Measurements from ENCODE around the gene CABP1. TPM values are rescaled to one million over a fixed set of nuclear protein-coding genes. Genes with fewer than 3 reads are reported as not detected.

CABP1 gene
- total RNA-seq, 1 donor from 2014 or later: 0.47 TPM

DNA sequence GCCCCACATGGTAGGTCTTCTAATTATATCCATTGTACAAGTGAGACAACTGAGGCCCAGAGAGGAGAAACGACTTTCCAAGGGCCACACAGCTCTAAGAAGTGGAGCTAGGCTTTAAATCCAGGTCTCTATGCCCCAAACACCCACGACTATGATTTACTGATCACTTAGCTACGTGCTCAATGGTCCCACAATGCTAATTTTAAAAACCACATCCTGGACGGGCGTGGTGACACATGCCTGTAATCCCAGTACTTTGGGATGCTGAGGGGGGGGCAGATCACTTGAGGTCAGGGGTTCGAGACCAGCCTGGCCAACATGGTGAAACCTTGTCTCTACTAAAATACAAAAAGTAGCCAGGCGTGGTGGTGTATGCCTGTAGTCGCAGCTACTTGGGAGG is 38.1 kb downstream of the CABP1 start:
- no peak overlapping the region for H3K4me3 Mint-ChIP-seq
- no peaks in the 10 kb centered on the region for H3K9me3 Mint-ChIP-seq
- H3K36me3 Mint-ChIP-seq: no peaks in the 10 kb centered on the region

DNA sequence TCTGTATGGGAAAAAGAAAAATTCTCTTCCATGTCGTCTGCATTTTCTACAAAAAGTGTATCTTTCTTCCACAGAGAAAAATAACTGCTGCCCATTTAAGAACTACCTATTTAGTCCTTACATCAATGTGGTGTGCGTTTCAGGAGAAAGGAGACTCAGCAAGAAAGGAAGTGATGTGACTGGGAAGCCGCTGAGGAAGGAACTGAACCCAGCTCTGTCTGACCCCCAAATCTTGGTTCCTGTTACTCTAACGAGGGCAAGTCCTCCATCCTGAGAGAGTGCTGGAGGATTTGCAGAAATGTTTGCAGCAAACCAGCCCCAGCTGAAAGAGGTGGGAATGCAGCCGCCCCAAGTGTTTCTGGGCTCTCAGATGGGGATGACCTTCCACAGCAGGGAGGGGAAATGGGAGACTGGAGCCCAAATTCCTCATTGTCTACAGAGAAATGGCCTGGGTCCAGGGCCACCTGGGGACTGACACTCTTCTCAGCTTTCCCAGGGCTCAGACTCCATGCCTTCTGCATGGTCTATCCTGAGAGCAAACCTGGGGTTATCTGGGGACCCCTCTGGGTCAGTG is 39.8 kb downstream of the CABP1 start:
- Histone ChIP-seq H3K4me3 (no peak overlapping the region), H2AFZ (replicated peaks) (peak overlapping the region; percentile 73)
- H3K27ac Mint-ChIP-seq: no peak overlapping the region

More for the DNA sequence above, 38.1 kb downstream of the CABP1 start:
- TF ChIP-seq EZH2phosphoT487 (IDR thresholded peaks at IDR 0.05): no peak
- Histone ChIP-seq H3K4me2 (no peak overlapping the region), H3K4me1 (no peaks in the 10 kb centered on the region), H3K27ac (no peak overlapping the region), H3F3A (ENCODE audit: low read depth) (no peaks in the 10 kb centered on the region), H2AFZ (replicated peaks) (no peak overlapping the region), H4K20me1 (ENCODE audit: low read depth) (no peaks in the 10 kb centered on the region), H3K36me3 (no peaks in the 10 kb centered on the region), H3K79me2 (ENCODE audit: low read depth) (no peaks in the 10 kb centered on the region), H3K4me3 (no peak overlapping the region), H3K9me3 (ENCODE audit: low read depth) (no peaks in the 10 kb centered on the region), H3K27me3 (no peaks in the 10 kb centered on the region), H3K9ac (no peak overlapping the region)
- Mint-ChIP-seq H3K27ac (no peak overlapping the region), H3K27me3 (ENCODE audit: insufficient read depth, low read depth) (peaks cover 4% of the 10 kb centered on the region), H3K4me1 (peaks cover 7% of the 10 kb centered on the region)
- DNase-seq (ENCODE audit: low spot score): no peak

DNA sequence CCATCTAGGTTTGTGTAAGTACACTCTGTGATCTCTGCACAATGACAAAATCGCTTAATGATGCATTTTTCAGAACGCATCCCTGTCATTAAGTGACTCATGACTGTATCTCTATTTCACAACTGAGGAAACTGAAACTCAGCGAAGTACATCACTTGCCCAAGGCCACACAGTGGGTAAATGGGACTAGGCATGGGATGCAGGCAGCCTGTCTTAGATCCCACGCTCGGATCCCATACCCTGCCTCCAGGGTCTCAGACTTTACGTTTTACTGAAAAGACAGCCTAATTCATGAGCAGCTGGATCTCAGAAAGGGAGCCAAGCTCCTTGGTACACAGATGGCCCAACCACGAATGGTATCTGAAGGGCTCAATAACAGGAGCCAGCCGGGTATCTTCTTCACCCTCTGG is 44.1 kb downstream of the CABP1 start:
- Mint-ChIP-seq H3K4me1 (peaks cover 19% of the 10 kb centered on the region), H3K36me3 (no peaks in the 10 kb centered on the region), H3K27me3 (ENCODE audit: insufficient read depth, low read depth) (peaks cover 7% of the 10 kb centered on the region), H3K4me3 (peak overlapping the region; percentile 95), H3K27ac (no peak overlapping the region), H3K9me3 (no peaks in the 10 kb centered on the region)
- Histone ChIP-seq H3K9ac (no peak overlapping the region), H3K27ac (no peak overlapping the region), H4K20me1 (ENCODE audit: low read depth) (peaks cover 21% of the 10 kb centered on the region), H3K79me2 (ENCODE audit: low read depth) (peaks cover 25% of the 10 kb centered on the region), H3K4me2 (no peak overlapping the region), H3K27me3 (no peaks in the 10 kb centered on the region), H3K4me1 (peaks cover 18% of the 10 kb centered on the region), H3F3A (ENCODE audit: low read depth) (peaks cover 20% of the 10 kb centered on the region), H3K36me3 (no peaks in the 10 kb centered on the region), H3K9me3 (ENCODE audit: low read depth) (no peaks in the 10 kb centered on the region), H3K4me3 (no peak overlapping the region), H2AFZ (replicated peaks) (no peak overlapping the region)
- TF ChIP-seq, protein P1, sequence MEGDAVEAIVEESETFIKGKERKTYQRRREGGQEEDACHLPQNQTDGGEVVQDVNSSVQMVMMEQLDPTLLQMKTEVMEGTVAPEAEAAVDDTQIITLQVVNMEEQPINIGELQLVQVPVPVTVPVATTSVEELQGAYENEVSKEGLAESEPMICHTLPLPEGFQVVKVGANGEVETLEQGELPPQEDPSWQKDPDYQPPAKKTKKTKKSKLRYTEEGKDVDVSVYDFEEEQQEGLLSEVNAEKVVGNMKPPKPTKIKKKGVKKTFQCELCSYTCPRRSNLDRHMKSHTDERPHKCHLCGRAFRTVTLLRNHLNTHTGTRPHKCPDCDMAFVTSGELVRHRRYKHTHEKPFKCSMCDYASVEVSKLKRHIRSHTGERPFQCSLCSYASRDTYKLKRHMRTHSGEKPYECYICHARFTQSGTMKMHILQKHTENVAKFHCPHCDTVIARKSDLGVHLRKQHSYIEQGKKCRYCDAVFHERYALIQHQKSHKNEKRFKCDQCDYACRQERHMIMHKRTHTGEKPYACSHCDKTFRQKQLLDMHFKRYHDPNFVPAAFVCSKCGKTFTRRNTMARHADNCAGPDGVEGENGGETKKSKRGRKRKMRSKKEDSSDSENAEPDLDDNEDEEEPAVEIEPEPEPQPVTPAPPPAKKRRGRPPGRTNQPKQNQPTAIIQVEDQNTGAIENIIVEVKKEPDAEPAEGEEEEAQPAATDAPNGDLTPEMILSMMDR (IDR thresholded peaks at IDR 0.05): no peak
- no peak for TF ChIP-seq EZH2 (IDR thresholded peaks at IDR 0.05)
- no peak for TF ChIP-seq EZH2phosphoT487 (IDR thresholded peaks at IDR 0.05)
- DNase-seq (ENCODE audit: low spot score): no peak

More for the DNA sequence above, 39.8 kb downstream of the CABP1 start:
- Histone ChIP-seq H3K9me3 (ENCODE audit: low read depth) (no peaks in the 10 kb centered on the region), H3K27me3 (no peaks in the 10 kb centered on the region), H3K9ac (no peak overlapping the region), H3K4me1 (no peaks in the 10 kb centered on the region), H4K20me1 (ENCODE audit: low read depth) (no peaks in the 10 kb centered on the region), H3K36me3 (no peaks in the 10 kb centered on the region), H3K27ac (no peak overlapping the region), H3F3A (ENCODE audit: low read depth) (peaks cover 9% of the 10 kb centered on the region), H3K79me2 (ENCODE audit: low read depth) (no peaks in the 10 kb centered on the region), H3K4me2 (no peak overlapping the region)
- TF ChIP-seq EZH2phosphoT487 (IDR thresholded peaks at IDR 0.05) (no peak), EZH2 (IDR thresholded peaks at IDR 0.05) (no peak)
- TF ChIP-seq, protein P1 (IDR thresholded peaks at IDR 0.05): no peak
- no peaks in the 10 kb centered on the region for H3K9me3 Mint-ChIP-seq
- no peak for DNase-seq (ENCODE audit: low spot score)
- H3K36me3 Mint-ChIP-seq: no peaks in the 10 kb centered on the region
- H3K4me1 Mint-ChIP-seq: peaks cover 2% of the 10 kb centered on the region
- no peak overlapping the region for H3K4me3 Mint-ChIP-seq
- peaks cover under 1% of the 10 kb centered on the region for H3K27me3 Mint-ChIP-seq (ENCODE audit: insufficient read depth, low read depth)

DNA sequence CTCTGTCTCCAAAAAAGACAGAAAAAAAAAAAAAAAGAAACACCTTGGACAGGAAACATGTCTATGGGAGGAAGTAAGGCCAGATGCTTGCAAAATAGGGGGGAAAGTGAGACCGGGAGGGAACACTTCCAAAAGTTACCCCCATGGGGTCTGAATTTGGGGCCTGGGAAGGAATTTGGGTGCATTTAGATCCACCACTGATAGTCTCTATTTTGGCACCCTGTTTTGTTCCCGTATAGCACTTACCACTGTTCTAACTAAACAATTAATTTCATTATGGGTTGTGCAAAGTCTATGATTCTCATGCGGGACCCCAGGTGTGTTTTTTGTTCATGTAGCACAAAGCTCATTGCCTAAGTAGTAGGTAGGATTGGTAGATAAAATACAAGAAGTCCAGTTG is 45.1 kb downstream of the CABP1 start:
- Mint-ChIP-seq H3K9me3 (no peaks in the 10 kb centered on the region), H3K4me3 (peak overlapping the region; percentile 95), H3K36me3 (no peaks in the 10 kb centered on the region), H3K27ac (no peak overlapping the region), H3K4me1 (peaks cover 27% of the 10 kb centered on the region), H3K27me3 (ENCODE audit: insufficient read depth, low read depth) (peaks cover 7% of the 10 kb centered on the region)
- no peak overlapping the region for H2AFZ ChIP-seq (replicated peaks)
- no peaks in the 10 kb centered on the region for H3K27me3 ChIP-seq
- no peaks in the 10 kb centered on the region for H3K9me3 ChIP-seq (ENCODE audit: low read depth)
- H3K9ac ChIP-seq: no peak overlapping the region
- no peaks in the 10 kb centered on the region for H3K36me3 ChIP-seq
- H3F3A ChIP-seq (ENCODE audit: low read depth): peaks cover 20% of the 10 kb centered on the region
- peak overlapping the region; percentile 91 for H3K4me3 ChIP-seq
- no peak for TF ChIP-seq EZH2 (IDR thresholded peaks at IDR 0.05)
- no peak for TF ChIP-seq EZH2phosphoT487 (IDR thresholded peaks at IDR 0.05)
- TF ChIP-seq, protein P1 (IDR thresholded peaks at IDR 0.05): no peak
- H3K27ac ChIP-seq: no peak overlapping the region
- peaks cover 35% of the 10 kb centered on the region for H3K79me2 ChIP-seq (ENCODE audit: low read depth)
- peaks cover 18% of the 10 kb centered on the region for H3K4me1 ChIP-seq
- peak overlapping the region; percentile 93 for H3K4me2 ChIP-seq
- no peak for DNase-seq (ENCODE audit: low spot score)
- H4K20me1 ChIP-seq (ENCODE audit: low read depth): peaks cover 31% of the 10 kb centered on the region

All from neural progenitor cell (in vitro differentiated cells).